ENCODE results near the gene HEG1.

Gene HEG1

GRCh38 chr3:124919756-124920155 lies 136.0 kb downstream of the HEG1 start:
- no peak overlapping the region for H3K4me3 ChIP-seq (ENCODE audit: low read length)
- TF ChIP-seq, protein P1, sequence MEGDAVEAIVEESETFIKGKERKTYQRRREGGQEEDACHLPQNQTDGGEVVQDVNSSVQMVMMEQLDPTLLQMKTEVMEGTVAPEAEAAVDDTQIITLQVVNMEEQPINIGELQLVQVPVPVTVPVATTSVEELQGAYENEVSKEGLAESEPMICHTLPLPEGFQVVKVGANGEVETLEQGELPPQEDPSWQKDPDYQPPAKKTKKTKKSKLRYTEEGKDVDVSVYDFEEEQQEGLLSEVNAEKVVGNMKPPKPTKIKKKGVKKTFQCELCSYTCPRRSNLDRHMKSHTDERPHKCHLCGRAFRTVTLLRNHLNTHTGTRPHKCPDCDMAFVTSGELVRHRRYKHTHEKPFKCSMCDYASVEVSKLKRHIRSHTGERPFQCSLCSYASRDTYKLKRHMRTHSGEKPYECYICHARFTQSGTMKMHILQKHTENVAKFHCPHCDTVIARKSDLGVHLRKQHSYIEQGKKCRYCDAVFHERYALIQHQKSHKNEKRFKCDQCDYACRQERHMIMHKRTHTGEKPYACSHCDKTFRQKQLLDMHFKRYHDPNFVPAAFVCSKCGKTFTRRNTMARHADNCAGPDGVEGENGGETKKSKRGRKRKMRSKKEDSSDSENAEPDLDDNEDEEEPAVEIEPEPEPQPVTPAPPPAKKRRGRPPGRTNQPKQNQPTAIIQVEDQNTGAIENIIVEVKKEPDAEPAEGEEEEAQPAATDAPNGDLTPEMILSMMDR (conservative IDR thresholded peaks at IDR 0.05; ENCODE audit: low read depth, low read length): no peak
- DNase-seq (ENCODE audit: low read depth): no peak

DNA sequence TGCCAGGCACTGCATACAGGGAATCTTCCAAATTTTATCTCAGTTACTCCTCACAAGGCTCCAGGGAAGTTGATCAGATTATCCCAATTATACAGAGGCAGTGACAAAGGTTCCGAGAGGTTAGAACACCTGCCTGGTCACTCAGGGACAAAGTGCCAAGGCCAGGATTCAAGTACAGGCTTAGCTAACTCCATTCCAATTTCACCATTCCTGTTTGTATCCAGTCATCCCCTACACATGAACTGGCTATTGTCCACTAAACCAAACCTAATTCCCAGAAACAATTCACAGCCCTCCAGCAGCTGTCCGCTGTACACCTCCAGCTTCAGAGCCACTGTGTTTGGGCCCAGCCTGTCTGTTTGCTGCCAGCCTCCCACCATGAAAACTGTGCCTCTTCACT lies 137.3 kb downstream of the HEG1 start:
- TF ChIP-seq, protein P1 (conservative IDR thresholded peaks at IDR 0.05; ENCODE audit: low read depth, low read length): no peak
- no peak for DNase-seq (ENCODE audit: low read depth)
- H3K4me3 ChIP-seq (ENCODE audit: low read length): no peak overlapping the region

- TF ChIP-seq, protein P1 (conservative IDR thresholded peaks at IDR 0.05; ENCODE audit: low read depth, low read length): no peak
- no peak for DNase-seq (ENCODE audit: low read depth)
- no peak overlapping the region for H3K4me3 ChIP-seq (ENCODE audit: low read length)
Measured at GRCh38 chr3:124916837-124917409, 138.9 kb downstream of the HEG1 start.

All from retinal pigment epithelial cell (primary cell).